NCI-H510A treated with DMSO at 0.1 percent for 48 hours (cell line): ENCODE results near the gene LRRC25.

ENCODE experiments used
- DNase-seq: peaks from one replicate; lab custom pipeline; 2025; lab: John Stamatoyannopoulos, UW

The LRRC25 gene

GRCh38 chr19:18345296-18345695 is 52.1 kb downstream of the LRRC25 start:
- DNase-seq, result no peak

- no peak for DNase-seq
These were observed 52.9 kb downstream of the LRRC25 start for GRCh38 chr19:18344582-18344950.

GRCh38 chr19:18342090-18342632 is 55.3 kb downstream of the LRRC25 start:
- no peak for DNase-seq
